Mesangial cell (primary cell): Measurements from ENCODE around the gene OR5AN1. TPM values are rescaled to one million over a fixed set of nuclear protein-coding genes. Genes with fewer than 3 reads are reported as not detected.

Experiments used
- total RNA-seq: library from RNA; depleted of rRNA; stranded (reverse); fragments of >200 nt; gene quantifications from 2 replicates; pipeline ENCODE4 v1.2.3, GENCODE V29; 2015

OR5AN1 gene, protein sequence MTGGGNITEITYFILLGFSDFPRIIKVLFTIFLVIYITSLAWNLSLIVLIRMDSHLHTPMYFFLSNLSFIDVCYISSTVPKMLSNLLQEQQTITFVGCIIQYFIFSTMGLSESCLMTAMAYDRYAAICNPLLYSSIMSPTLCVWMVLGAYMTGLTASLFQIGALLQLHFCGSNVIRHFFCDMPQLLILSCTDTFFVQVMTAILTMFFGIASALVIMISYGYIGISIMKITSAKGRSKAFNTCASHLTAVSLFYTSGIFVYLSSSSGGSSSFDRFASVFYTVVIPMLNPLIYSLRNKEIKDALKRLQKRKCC
- total RNA-seq = not detected in 2 replicates

GRCh38 chr11:59358595-59358994, at the start of gene OR5AN1:
TSS of gene OR5AN1 (plus strand) at chr11:59358895. CDS start at chr11:59364459, 5,564 bp downstream.

Other genes starting within 250 kb of the OR5AN1 start
- gene FAM111A, start 216.0 kb upstream of the OR5AN1 start, total RNA-seq = 14.2 and 23.0 TPM in 2 replicates
- 1.3 and 17.4 TPM in 2 replicates for gene DTX4, start 186.8 kb upstream of the OR5AN1 start, total RNA-seq
- not detected in 2 replicates for gene MPEG1, start 146.0 kb upstream of the OR5AN1 start, total RNA-seq
- not detected in 2 replicates for gene OR5A2, start 67.5 kb downstream of the OR5AN1 start, total RNA-seq
- gene OR5A1, start 77.6 kb downstream of the OR5AN1 start, total RNA-seq = not detected in 2 replicates
- not detected in 2 replicates for gene OR4D6, start 98.1 kb downstream of the OR5AN1 start, total RNA-seq
- not detected in 2 replicates for gene OR4D10, start 114.4 kb downstream of the OR5AN1 start, total RNA-seq
- gene OR4D11, start 144.7 kb downstream of the OR5AN1 start, total RNA-seq = not detected in 2 replicates
- gene OR4D9, start 152.6 kb downstream of the OR5AN1 start, total RNA-seq = not detected in 2 replicates